Fibroblast of mammary gland (primary cell): ENCODE data around the gene ANO10.

ENCODE experiments used
- DNase-seq: peaks from one replicate; pipeline ENCODE4 v3.0.0-alpha.2; 2010; ENCODE audit warnings: low read depth
- H3K4me3 ChIP-seq: 2 replicates; pipeline ENCODE4 v1.5.1; 2011; ENCODE audit warnings: low read depth, mild to moderate bottlenecking, low read length, moderate library complexity; ENCODE audit not compliant: control insufficient read depth
- CTCF ChIP-seq: conservative IDR thresholded peaks from 2 replicates; pipeline ENCODE4 v1.5.1; 2011; ENCODE audit warnings: low read depth, low read length, inconsistent platforms; ENCODE audit not compliant: control insufficient read depth, insufficient read depth

The ANO10 gene

GRCh38 chr3:43326891-43327581 is 294.8 kb downstream of the ANO10 start:
- DNase-seq = peak; percentile 50
- no peak overlapping the region for H3K4me3 ChIP-seq
- TF ChIP-seq CTCF = no peak

- H3K4me3 ChIP-seq = no peak overlapping the region
- no peak for TF ChIP-seq CTCF
- no peak for DNase-seq
Measured at GRCh38 chr3:43323541-43323940, 298.3 kb downstream of the ANO10 start.

GRCh38 chr3:43320288-43320687 is 301.5 kb downstream of the ANO10 start:
- H3K4me3 ChIP-seq = no peak overlapping the region
- DNase-seq = no peak
- no peak for TF ChIP-seq CTCF

GRCh38 chr3:43319794-43320193 is 302.0 kb downstream of the ANO10 start:
- peak; percentile 11 for DNase-seq
- no peak for TF ChIP-seq CTCF
- no peak overlapping the region for H3K4me3 ChIP-seq

GRCh38 chr3:43319376-43319775 is 302.4 kb downstream of the ANO10 start:
- peak; percentile 8 for DNase-seq
- no peak for TF ChIP-seq CTCF
- no peak overlapping the region for H3K4me3 ChIP-seq

- DNase-seq = peak; percentile 73
- TF ChIP-seq CTCF = no peak
- H3K4me3 ChIP-seq = no peak overlapping the region
Measured at GRCh38 chr3:43317461-43318316, 304.1 kb downstream of the ANO10 start.
